ENCODE measurements around the gene EGR2.

DNA sequence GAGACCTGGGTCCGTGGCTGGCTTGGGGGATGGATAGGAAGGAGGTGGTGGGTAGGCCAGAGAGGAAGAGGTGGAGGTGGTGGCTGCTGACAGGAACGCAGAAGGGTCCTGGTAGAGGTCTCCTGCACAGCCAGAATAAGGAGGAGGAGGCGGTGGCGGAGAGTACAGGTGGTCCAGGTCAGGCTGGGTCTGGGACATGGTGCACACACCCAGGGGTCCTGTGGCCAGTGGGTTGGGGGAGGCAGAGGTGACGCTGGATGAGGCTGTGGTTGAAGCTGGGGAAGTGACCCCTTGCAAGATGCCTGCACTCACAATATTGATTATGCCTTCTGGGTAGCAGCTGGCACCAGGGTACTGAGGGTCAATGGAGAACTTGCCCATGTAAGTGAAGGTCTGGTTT is 2.2 kb downstream of the EGR2 start:
- TF ChIP-seq GATA2 (IDR thresholded peaks at IDR 0.05; ENCODE audit: low read depth, low read length) (no peak), GATA3 (IDR thresholded peaks at IDR 0.05; ENCODE audit: low read depth, low read length) (no peak)
